MM.1S (cell line): ENCODE results near the gene KBTBD6.

Source experiments
- EZH2 ChIP-seq: fragments of 300-600 bp; sonication (generic); optimal IDR thresholded peaks from 2 replicates; pipeline ENCODE3; 2017; ENCODE audit warnings: low read depth, mild to moderate bottlenecking, antibody characterized with exemption, low read length, mixed read lengths
- TF ChIP-seq, protein P1 (sequence below): fragments of 300-600 bp; sonication (generic); IDR thresholded peaks from 2 replicates; pipeline ENCODE4 v1.5.1; 2016; ENCODE audit warnings: antibody characterized with exemption, low read length, mixed read lengths

DNA sequence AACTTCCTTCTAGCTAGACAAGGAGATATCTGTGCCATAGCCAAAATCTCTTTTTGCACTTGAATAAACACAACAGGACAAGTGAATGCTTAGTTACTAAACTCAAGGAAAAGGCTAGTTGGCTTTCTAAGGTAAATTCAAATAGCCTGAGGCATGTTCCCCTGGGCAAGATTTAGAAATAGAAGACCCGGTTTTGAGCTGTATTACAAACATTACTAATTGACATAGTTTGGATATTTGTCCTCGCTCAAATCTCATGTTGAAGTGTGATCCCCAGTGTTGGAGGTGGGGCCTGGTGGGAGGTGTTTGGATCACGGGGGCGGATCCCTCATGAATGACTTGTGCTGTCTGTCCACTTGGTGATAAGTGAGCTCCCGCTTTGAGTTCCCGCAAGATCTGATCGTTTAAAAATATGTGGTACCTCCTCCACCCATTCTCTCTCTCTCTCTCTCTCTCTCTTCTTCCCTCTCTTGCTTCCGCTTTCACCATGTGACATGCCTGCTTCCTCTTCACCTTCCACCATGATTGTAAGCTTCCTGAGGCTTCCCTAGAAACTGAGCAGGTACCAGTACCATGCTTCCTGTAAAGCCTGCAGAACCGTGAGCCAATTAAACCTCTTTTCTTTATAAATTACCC lies 3.9 kb upstream of the KBTBD6 start:
- TF ChIP-seq, protein P1, sequence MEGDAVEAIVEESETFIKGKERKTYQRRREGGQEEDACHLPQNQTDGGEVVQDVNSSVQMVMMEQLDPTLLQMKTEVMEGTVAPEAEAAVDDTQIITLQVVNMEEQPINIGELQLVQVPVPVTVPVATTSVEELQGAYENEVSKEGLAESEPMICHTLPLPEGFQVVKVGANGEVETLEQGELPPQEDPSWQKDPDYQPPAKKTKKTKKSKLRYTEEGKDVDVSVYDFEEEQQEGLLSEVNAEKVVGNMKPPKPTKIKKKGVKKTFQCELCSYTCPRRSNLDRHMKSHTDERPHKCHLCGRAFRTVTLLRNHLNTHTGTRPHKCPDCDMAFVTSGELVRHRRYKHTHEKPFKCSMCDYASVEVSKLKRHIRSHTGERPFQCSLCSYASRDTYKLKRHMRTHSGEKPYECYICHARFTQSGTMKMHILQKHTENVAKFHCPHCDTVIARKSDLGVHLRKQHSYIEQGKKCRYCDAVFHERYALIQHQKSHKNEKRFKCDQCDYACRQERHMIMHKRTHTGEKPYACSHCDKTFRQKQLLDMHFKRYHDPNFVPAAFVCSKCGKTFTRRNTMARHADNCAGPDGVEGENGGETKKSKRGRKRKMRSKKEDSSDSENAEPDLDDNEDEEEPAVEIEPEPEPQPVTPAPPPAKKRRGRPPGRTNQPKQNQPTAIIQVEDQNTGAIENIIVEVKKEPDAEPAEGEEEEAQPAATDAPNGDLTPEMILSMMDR = no peak
- TF ChIP-seq EZH2 = no peak
